SKM-1 treated with dmso at 0.1 percent for 144 hours (cell line): ENCODE measurements around the gene TBC1D7.

Experiments
- DNase-seq: peaks from one replicate; lab custom pipeline; 2025; ENCODE audit not compliant: unreplicated experiment; lab: John Stamatoyannopoulos, UW

The TBC1D7 gene

DNA sequence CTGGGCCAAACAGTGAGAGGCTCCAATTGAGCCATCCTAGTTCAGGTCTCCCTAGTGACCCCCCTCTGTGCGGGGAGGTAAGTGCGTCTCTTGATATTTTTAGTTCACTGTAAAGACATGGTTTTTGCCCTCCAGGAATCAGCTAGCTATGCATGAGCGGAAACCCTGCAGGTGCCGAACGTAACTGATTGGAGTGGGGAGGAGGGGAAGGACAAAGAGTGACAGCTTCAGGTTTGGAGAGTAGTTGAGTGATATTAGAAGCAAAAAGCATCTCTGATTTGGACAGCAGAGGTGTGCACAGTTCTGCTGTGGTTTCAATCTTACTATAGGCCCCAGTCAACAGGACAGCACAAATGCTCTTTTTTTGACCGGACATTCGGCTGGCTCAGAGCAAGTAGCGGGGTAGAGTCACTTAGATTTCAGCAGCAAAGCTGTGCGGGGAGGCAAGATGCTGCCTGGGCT, 31.8 kb downstream of the TBC1D7 start:
- DNase-seq: no peak

DNA sequence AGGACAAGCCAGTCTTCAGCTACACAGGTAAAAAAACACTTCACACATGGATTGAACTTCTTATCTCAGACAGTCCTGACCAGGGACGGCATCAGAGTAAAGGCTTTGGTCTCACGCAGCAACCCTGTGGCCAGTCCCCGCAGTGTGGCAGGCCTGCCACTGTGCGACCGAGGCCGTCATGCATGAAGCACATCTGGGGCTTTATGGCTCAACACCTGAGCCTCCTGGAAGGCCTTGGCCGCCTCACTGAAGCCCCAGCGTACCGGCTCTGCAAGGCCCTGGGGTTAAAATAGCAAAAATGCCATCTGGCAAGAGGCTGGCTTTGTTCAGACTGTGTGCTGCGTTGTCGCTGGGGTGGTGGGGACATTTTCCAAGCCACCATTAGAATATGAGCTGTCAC, 32.8 kb downstream of the TBC1D7 start:
- no peak for DNase-seq

- DNase-seq: no peak
Observed at GRCh38 chr6:13294499-13295069, 33.8 kb downstream of the TBC1D7 start.

- no peak for DNase-seq
Observed at GRCh38 chr6:13292774-13293173, 35.6 kb downstream of the TBC1D7 start.

- no peak for DNase-seq
Observed at GRCh38 chr6:13290335-13290734, 38.0 kb downstream of the TBC1D7 start.

DNA sequence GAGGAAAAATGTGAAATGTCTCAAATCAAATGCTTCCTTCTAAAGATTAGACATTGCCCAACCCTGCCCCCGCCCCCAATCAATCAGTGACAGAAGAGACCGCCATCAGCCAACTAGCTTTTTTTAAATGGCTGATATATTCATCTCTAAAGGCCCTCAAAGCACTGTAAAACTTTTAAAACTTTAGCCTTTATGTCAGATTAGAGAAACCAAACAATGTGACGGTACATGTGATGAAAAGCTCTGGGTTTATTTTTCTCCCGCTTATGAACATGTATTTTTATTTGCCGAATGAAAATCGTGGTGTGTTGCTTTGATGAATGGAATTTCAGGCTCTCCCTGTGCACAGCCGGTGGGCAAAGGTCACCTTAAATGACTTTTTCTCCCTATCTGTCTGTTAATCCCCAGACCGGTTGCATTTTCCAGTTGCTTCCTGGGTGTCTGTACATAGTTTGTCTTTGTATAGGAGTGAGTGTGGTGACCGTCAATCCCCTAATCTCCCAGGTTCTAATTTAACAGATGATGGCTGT, 38.5 kb downstream of the TBC1D7 start:
- no peak for DNase-seq

- DNase-seq: no peak
Observed at GRCh38 chr6:13288969-13289391, 39.4 kb downstream of the TBC1D7 start.

- no peak for DNase-seq
Observed at GRCh38 chr6:13288481-13288880, 39.9 kb downstream of the TBC1D7 start.

GRCh38 chr6:13287104-13287503, 41.2 kb downstream of the TBC1D7 start:
- no peak for DNase-seq

GRCh38 chr6:13286181-13286580, 42.2 kb downstream of the TBC1D7 start:
- peak; percentile 28 for DNase-seq

GRCh38 chr6:13285705-13286104, 42.6 kb downstream of the TBC1D7 start:
- DNase-seq: peak; percentile 41

DNA sequence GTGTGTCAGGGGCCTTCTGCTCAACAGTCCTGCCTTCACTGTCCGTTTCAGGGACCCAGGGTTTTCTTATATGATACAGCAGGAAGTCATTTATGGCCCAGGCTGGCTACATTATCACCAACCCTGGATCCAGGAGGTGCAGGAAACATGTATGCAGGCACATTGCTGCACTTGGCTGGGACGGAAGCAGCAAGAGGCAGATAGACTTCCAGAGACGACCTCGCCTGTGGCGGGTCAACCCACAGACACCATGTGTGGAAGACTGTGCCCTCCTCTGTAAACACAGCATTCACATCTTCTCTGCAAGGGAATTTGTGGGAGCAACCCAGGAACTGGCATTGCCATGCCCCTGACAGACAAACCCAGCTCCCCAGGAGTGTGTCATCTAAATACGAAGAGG, 43.7 kb downstream of the TBC1D7 start:
- DNase-seq: no peak

DNA sequence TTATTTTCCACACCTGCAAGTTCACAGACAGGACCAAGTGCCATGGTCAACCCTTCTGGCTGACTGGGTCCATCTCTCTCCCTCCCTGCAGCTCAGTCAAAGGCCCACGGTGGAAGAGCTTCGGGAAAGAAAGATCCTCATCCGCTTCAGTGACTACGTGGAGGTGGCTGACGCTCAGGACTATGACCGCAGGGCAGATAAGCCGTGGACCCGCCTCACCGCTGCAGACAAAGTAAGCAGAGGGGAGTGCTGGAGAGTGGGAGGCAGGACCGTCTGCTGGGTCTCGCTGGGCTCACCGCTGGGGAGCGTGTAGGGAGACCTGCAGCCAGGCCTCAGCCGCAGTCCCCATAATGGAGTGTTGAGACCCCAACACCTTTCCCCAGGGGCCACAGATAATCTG, 45.0 kb downstream of the TBC1D7 start:
- no peak for DNase-seq

GRCh38 chr6:13282393-13283069, 45.8 kb downstream of the TBC1D7 start:
- no peak for DNase-seq

DNA sequence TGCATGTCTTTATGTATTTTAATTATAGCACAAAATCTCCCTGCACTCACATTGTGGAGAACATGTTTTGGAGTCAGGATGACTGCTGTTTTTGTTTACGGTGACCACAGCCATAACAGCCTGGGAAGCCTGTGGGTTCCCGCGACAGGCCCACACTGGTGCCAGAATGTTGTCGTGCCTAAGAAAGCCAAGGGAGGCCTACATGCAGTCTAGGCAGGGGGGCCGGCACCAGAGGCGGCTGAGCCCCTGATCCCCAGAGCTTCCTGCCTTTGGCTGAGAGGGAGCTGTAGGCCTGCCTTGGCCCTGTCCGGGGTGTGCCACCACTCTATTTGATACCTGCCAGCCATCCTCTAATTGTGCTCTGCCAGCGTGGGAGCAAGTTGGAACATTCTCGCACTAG, 46.7 kb downstream of the TBC1D7 start:
- no peak for DNase-seq

DNA sequence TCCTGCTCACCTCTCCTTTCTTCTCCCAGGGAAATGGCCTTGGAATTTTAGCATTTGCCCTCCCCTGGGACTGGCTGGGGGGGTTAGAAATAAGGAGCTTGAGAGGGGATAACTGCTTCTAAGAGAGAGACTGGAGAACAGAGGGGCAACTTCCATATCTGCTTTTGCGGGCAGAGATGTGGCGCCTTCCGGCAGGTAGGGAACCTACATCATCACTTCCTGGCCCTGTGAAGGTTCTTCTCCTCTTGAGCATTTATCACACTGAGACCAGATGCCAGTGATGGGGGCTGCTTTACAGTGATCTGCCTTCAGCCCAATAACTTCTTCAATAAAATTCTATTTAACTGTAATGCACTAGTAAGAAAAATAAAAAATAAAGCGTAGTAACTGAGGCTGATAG, 48.1 kb downstream of the TBC1D7 start:
- no peak for DNase-seq

GRCh38 chr6:13278991-13279390, 49.3 kb downstream of the TBC1D7 start:
- DNase-seq: no peak

- DNase-seq: no peak
Observed at GRCh38 chr6:13278164-13278563, 50.2 kb downstream of the TBC1D7 start.

- no peak for DNase-seq
Observed at GRCh38 chr6:13277231-13277630, 51.1 kb downstream of the TBC1D7 start.

GRCh38 chr6:13275435-13275989, 52.8 kb downstream of the TBC1D7 start:
- DNase-seq: no peak

GRCh38 chr6:13274707-13275434, 53.5 kb downstream of the TBC1D7 start:
- no peak for DNase-seq
